Stimulated activated CD8-positive, alpha-beta memory T cell treated with anti-CD3 and anti-CD28 coated beads, Interleukin-2, amount 100 ng/mL, for 1 hour (primary cell): ENCODE results near the gene MYT1.

Experiments used
- DNase-seq, 2 donors: peaks; one replicate each; pipeline ENCODE4 v3.0.0-alpha.2; 2020; ENCODE audit warnings: low read depth in 2 of 2

MYT1 gene

DNA sequence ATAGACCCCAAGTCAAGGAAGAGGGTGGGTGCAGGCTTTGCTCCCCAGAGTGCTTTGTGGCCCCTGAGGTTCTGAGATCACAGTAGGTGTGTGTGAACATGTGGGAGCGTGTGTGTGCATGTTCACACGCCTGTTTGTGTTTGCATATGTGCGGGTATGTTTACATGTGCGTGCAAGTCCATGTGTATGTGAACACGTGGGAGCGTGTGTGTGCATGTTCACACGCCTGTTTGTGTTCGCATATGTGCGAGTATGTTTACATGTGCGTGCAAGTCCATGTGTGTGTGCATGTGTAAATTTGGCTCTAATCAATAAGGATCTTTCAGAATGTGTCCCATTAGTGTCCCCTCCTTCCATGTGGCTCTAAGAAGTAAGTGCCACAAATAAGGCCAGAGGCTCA, 49.9 kb downstream of the MYT1 start:
- no peak for DNase-seq

DNA sequence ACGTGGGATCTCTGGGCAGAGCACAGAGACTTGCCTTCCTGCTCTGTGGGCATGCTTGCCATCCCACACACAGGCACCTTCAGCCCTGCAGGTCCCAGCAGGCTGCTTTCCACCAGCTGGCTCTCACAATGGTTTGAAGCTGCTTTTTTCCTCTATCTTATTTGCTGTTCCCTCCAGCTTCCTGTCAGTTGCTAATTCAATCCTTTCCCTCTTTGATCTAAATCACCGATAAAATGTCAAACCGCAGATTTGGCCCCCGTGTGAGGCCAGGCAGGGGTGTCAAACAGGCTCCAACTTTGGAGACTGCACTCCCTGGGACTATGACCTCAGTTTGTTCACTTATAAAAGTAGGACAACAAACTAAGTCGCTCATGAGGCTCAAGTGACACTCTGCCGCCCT, 50.7 kb downstream of the MYT1 start:
- DNase-seq, result no peak

DNA sequence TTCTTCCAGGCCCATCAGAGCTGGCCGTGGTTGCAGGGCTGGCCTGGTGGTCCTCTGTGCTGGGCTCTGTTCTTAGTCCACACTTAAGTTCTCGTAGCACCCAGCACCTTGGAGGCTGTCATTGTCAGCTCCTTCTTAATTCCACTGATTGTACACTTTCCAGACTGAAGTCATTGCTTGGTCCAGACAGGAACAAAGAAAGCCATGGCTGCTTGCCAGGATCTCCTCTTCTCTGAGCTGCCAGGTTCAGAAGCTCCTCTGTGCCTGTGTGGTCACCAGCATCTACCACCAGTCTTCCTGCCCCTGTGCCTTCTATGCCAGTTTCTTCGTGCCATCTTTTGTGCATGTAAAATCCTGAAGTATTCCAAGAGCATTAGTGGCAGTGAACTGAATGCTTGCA, 51.8 kb downstream of the MYT1 start:
- DNase-seq, result no peak

DNA sequence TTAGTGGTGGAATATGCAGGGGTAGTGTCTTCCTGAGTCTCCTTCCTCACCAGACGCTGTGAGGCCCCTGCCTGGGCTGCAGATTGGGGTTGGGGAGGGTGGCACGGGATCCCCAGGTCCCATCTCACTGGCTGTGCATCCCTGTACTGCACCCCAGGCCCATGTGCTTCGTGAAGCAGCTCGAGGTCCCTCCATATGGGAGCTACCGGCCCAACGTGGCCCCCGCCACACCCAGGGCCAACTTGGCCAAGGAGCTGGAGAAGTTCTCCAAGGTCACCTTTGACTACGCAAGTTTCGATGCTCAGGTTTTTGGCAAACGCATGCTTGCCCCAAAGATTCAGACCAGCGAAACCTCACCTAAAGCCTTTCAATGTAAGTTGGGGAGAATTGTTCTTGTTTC, 52.7 kb downstream of the MYT1 start:
- DNase-seq, result no peak

DNA sequence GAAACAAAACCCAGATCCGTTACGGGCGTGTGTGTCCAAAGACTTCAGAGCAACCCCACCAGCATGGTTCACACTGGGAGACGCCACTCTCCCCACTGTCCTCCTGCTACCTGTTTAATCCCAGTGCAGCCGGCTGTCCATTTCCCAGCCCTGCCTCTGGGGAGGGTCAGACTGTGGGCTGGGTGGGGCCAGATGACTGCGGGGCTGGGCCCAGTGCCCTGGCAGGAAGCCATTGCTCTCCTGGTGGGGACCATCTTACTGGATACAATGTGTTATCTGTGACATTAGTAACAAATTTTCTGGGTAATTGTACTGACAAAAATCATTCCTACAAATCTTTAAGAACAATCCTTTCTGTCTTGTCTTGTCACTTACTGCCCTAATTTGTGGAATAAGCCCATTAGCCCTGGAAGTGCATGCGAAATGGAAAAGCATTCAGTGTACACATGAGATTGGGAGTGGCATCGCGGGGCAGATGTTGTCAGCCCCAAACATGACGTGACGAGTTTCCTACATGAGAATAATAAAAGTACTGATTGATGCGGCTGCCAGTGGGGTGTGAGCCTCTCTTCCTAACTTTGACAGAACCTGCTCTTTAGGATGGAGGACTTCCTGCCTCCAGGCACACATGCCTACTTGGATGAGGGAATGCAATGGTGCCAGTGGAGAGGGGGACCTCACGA, 53.4 kb downstream of the MYT1 start:
- DNase-seq, result no peak

DNA sequence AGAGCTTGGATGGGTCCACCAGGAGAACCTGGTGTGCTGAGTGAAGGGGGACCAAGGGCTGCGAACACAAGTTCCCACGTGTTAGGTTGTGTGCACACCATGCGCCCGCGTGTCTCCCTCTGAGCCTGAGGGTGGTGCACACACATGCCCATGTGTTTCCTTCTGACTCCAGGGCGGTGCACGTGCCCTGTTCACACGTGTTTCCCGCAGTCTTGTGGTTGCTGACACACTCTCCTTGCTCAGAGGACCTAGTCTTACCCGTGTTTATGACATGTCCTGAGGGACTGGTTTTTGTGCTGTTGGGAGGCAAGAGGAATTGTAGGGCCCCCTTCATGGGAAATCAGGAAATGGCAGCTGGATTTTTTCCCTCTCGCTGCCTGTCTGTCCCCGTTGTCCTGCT, 55.0 kb downstream of the MYT1 start:
- DNase-seq, result no peak

DNA sequence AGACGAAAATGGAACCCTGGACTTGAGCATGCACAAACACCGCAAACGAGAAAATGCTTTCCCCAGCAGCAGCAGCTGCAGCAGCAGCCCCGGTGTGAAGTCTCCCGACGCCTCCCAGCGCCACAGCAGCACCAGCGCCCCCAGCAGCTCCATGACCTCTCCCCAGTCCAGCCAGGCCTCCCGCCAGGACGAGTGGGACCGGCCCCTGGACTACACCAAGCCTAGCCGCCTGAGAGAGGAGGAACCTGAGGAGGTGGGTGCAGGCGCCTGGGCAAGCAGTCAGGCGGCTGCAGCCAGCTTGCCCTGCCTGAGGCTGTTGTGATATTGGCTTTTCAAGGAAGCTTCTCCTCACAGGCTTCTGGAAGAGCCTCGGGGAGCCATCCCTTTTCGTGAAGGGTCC, 55.5 kb downstream of the MYT1 start:
- no peak for DNase-seq

DNA sequence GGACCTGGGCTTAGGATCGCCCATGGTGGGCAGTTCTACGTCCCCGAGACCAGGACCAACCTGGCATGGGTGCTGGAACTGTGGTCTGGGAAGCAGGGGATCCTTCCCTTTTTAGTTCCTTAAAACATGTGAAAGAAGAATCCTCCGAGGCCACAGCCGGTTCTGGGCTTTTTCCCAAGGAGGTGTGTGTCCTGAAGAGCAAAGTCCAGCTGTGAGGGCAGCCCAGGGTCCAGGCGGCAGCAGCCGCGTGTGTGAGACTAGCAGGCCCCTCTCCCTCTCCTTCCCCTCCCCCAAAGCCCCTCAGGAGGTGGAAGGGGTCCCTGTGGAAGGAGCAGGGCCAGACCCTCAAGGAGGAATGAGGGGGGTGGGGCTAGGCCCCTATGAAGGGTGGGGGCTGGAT, 56.2 kb downstream of the MYT1 start:
- no peak for DNase-seq

DNA sequence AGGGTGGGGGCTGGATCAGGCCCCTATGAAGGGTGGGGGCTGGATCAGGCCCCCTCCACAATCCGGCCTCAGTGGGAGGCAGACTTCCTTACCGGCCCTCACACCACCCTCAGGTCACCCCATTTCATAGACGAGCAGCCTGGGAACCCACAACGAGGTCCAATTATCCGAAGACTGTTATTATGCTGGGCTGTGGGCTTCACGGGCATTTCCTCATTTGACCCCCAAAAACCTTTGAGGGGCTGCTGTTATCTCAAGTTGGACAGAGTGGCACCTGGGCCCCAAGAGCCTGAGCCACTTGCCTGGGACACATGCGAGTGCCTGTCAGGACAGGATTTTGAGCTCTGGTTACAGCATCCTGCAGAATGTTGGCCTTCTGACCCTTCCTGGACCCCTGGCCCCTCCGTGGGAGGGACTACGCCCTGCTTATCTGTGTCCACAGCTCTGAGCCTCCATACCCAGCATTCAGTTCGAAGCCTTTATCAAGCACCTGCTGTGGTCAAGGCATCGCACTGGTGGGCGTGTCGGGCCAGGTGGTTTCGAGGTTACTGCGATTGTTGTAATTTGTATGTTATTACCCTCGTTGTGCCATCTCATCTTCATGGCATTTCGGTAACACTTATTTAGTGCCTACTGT, 56.8 kb downstream of the MYT1 start:
- DNase-seq, result no peak

DNA sequence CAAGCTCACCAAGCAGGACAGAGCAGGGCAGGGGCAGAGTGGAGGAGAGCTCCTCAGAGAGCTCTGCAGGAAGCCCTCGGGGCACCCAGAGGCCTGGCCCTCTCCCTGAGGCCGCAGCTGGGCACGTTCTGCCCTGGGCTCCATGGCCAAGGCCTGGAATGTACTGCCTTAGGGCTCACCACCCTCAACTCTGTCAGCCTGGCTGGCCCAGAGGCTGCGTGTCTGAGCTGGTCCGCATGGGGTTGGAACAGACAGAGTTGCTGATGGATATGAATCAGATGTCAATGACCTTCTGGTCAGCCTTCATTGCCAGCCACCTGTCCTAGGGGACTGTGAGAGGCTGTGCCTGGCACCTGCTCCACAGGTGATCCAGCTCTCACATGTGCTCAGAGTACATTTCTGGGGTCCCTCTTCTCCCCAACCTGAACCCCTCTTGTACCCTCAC, 58.1 kb downstream of the MYT1 start:
- DNase-seq, result no peak

DNA sequence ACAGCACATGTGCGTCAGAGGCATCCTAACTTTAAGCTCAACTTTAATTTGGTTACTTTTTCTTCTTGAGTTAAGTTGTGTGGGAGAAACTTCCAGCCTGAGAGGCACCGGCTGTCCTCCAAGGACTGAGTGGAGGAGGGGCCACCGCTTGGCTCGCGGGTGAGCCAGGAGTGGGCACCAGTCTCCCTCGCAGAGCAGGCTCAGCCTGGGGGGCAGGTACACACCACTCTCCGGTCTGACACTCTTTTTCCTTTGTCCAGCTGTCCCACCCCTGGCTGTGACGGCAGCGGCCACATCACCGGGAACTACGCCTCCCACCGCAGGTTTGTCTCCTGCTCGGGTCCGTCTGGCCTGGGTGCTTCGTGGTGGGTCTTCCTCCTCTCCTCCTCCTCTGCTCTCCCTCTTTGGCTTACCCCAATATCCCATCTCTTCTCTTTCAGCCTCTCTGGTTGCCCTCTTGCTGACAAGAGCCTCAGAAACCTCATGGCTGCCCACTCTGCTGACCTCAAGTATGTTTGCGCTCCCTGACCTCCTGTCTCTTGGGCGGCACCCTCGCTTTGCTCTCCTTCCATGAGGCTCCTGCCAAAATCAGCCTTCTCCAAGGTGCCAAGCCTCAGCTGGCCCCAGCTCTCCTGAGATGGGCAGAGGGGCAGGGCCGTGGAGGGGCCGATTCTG, 58.7 kb downstream of the MYT1 start:
- DNase-seq, result no peak

DNA sequence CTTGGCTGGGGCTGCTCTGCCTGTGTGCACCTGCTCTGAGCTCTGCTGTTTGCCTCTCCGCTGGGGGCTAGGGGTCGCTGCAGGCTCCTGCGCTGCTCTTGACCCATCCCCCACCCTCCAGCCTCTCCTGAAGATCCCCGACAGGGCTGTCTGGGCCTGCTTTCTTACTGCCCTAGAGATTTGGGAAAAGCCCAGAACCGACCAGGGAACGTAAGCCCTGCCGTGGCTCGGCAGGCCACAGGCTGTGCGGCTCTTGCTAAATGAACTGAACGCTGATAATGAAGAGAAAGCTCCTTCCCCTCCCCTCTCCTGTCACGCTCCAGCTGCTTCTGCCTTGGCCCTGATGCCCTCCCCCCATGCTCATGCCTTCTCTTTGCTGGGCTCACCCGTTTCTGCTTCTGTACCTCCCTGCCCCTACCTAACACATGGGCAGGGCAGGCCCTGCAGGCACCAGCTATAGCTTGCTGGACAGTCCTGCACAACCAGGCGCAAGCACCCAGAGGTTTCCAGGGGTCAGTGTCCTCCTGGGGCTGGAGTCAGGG, 59.3 kb downstream of the MYT1 start:
- no peak for DNase-seq

DNA sequence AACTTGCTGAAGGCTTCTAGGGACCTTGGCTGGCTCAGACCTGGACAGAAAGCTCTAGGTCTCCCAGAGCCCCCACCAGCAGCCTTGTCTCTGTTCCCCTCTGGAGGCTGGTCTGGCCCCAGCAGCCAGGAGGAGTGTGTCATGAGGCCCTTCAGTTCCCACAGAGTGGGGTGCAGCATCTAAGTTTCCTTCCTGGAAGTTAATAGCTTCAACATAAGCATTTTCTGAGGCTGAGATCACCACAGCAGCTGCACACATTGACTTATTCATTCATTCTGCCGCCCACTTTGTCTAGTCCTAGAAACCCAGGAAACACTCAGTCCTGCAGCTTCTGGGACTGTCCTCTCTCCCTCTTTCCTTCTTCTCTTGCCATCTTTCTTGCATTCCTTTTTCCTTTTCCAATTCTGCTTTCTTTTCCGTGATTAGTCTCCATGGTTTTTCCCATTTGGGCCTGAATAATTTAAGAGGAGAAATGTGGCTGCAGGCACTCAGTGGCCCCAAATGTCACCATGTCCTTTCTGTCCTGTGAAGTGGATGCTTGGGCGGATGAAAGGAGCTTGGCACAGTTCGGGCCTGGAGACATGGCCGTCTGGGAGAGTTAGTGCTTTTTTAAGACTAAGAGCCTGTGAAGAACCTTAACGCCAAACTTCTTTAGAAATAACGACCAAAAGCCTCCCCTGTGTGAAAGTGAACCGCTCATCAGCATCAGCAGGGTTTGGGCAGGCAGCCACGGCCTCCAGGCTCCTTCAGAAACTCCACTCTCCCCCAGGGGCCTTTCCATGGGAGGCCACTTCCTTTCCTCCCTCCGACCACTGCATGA, 60.3 kb downstream of the MYT1 start:
- DNase-seq, result no peak

DNA sequence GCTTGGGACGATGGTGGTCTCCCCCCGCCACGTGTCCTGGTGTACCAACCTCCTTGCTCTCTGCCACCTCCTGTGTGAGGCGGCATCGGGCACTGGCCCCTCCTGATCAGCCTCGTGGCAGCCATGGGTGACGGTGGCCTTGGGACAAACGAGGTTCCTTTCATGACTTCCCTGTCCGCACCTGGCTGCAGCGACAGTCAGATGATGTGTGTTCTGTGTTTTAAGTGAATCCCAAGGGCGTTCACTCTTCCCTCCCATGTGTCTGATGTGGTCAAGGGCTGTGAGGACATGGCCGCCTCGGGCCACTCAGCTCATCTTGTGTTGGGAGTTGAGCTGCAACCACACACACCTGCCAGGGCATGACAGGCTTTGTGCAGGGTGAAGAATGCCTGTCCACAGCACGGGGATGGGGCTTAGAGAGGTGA, 60.9 kb downstream of the MYT1 start:
- DNase-seq, result no peak

DNA sequence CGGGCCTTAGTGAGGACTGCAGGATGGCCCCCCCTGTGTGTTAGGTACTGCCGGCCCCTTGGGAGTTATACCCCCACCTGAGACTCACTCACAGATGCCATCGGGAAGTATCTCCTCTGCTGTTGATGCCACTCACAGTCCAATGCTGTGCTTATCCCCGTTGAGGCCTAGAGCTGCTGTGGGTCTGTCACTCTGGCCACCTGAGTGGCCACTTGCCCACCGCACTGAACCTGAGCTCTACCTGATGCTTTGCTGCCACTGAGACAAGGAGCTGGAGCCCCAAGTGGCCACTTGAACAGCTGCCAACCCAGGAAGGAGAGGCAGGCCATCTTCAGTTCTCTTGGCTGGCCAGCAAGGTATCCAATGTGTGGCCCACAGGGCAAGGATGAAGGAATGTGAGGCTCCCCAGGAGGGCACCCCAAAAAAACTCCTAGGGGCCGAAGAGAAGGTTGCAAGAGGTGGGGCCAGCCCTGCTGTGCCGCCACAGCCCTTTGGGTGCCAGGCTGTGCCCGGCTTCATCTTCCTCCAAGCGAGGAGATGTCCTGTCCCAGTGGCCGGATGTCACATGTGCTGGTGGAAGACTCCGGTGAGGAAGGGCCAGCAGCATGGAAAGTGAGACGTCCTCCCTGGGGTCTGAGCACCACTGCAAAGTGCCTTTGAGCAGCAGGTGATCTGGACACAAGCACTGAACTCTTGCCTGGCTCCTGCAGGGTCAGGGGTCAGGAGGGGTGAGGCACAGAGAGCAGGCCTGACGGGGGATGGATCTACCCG, 61.8 kb downstream of the MYT1 start:
- DNase-seq, result no peak

DNA sequence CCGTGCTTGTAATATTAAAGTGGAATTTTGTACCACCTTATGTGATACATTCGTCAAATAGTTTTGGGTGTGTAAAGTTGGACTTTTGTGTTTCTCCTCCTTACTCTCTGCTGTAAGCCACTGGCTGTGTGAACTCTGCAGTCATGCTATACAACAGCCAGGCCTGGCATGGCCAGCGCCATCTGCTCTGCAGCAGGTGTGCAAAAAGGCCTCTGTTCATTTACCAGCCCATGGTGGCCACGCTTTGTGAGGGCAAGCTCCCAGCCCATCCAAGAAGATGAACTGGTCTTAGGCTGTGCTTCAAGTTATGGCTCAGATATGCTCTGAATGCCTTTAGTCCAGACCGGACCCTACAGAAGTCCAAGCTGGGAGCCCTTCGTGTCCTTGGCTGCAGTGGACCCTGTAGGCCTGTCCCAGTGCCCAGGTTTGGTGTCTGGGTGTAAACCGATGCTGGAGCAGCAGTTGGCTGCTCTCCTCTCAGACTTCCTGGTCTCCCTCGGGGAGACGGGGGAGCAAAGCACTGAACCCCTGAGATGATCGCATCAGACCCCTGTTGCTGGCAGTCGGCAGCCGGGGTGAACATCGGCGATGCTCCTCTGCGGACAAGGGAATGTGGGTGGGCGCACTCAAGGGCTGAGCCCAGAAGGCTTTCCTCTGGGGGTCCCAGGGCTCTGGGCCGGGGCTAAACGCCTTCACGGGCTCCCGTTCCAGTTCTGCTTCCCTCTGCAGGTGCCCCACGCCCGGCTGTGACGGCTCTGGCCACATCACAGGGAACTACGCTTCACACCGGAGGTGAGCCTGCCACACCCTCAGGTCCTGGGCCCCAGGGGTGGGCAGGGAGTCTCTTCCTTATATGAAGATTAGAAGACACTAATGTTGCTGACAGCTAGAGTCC, 62.7 kb downstream of the MYT1 start:
- no peak for DNase-seq

DNA sequence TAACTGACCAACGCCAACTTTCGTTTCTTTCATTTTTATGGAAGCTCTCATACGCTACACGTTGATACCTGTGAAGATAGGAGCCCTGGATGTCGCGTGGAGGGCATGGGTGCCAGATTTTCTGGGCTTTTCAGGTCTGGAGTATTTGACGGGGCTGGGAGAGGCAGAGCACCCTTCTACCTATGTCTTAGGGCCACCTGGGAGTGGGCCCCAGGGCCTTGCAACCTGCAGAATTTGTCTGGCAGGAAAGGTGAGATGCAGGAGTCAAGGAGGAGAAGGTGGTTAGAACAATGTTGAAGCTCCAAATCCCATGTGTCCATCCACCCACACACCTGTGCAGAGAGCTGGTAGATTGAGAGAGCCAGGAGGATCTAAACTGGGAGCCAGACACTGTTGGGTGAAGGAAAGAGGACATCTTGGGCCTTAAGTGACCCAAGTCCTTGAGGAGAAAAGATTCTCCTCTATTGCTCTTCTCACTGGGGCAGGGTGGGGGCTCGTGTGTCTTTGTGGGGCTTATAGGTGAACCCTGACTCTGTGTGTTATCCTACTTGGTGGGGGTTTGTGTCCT, 63.9 kb downstream of the MYT1 start:
- DNase-seq, result no peak

DNA sequence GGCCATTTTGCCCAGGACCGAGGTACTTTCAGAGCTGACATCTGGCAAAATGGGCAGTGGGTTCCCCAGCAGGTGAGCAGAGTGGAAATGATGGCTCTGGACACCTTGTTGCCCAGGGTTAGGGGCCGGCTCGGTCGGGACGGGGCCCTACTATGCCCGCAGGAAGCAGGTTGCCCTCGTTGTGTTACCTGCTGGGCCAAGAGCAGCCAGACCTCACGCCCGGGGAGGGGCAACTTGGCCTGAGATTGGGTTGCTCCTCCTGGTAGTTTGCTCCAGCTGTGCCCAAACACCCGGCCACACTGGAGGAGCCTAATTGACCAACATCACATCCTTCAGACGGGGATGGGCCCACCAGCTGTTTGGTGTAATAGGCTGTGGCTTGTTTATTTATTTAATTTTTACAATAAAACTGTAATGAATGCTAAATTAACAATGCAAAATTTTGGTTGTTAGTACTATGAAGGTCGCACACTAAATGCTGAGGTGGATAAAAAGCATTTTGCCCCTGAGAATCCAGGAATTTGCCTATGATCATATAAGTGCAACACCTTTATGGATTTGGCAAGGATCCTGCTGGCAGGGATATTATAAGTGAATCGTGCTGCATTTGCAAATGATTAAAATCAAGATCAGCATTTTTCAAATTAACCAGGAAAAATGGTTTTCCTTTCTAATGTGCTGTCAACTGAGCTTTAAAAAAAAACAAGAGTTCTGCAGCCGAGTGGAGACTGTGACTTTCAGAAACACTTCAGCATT, 64.7 kb downstream of the MYT1 start:
- no peak for DNase-seq

DNA sequence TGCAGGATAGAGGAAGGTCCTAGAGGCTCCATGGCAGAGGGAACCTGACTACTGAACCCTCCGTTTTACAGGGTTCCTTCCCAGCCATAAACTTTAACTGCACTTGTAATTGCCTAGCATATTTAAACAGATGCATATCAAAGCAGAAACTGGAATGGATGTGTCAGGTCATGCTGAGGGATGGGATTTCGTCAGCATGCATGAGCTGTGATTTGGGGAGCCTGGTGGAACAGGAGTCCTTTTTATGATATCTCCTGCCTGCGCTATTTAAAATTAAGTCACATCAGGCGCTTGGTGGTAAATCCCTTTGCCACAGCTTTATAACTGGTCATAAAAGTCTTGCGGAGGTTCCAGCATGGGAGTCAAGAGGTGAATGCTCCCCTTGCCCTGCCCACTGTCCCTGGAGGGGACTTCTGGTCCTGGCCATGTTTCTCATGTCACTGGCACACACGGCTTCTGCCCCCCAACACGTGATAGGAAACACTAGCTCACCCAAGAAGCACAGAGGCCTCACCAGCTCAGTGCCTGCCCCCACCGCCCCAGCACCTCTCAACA, 65.3 kb downstream of the MYT1 start:
- DNase-seq, result no peak
